ENCODE measurements around the gene TMEM79. TPM values are rescaled to one million over a fixed set of nuclear protein-coding genes. Genes with fewer than 3 reads are reported as not detected.
A peak's percentile ranks its signal among the peaks of the same experiment; 100 is the strongest.

TMEM79 gene
- total and polyA plus RNA-seq, 5 donors from 2014 or later: 1.7 to 6.2 (median 5.1) TPM

DNA sequence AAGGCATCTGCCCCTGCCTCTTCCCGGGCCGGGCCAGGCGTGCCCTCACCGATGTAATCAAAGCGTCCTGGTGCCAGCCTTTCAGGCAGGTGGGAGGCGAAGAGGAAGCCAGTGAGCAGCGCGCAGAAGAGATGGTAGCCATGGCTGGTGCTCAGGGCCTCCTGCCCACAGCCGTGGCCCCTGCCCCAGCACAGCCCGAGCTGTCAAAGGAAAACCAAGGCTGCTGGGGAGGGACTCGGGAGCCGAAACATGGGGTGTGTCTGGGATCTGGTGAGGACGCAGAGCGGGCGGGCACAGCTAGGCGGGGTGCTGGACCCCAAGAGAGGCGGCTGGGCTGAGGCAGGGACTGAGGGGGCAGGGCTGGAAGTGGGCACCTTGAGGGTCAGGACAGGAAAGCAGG, 39.4 kb upstream of the TMEM79 start:
- Mint-ChIP-seq H3K27ac (peak overlapping the region; percentile 62 to 79 (median 72)), H3K4me3 (peak overlapping the region in 3 of 4 donors; percentile 32 to 74 (median 53)), H3K27me3 (no peaks in the 10 kb centered on the region), H3K4me1 (peaks cover 0 to 14% (median 11%) of the 10 kb centered on the region in 4 donors), H3K36me3 (peaks cover 3% of the 10 kb centered on the region), H3K9me3 (no peaks in the 10 kb centered on the region)
- no peaks in the 10 kb centered on the region for H3K9me3 ChIP-seq (ENCODE audit: control insufficient read depth in 2 of 2, low read length in 2 of 2)
- ATAC-seq (ENCODE audit: low read depth in 2 of 2) (no peak), DNase-seq (no peak)
- peaks cover 3% of the 10 kb centered on the region for H3K36me3 ChIP-seq (ENCODE audit: control insufficient read depth, insufficient read depth, low read length)
- no peaks in the 10 kb centered on the region for H3K27me3 ChIP-seq (ENCODE audit: control insufficient read depth, insufficient read depth, low read length)
- H3K4me1 ChIP-seq (ENCODE audit: control insufficient read depth, insufficient read depth, low read length, poor library complexity, severe bottlenecking): peaks cover 21% of the 10 kb centered on the region
- no peak overlapping the region for H3K27ac ChIP-seq (ENCODE audit: insufficient read depth, low read length, poor library complexity, severe bottlenecking)
- H3K4me3 ChIP-seq (ENCODE audit: low read depth, low read length): no peak overlapping the region

DNA sequence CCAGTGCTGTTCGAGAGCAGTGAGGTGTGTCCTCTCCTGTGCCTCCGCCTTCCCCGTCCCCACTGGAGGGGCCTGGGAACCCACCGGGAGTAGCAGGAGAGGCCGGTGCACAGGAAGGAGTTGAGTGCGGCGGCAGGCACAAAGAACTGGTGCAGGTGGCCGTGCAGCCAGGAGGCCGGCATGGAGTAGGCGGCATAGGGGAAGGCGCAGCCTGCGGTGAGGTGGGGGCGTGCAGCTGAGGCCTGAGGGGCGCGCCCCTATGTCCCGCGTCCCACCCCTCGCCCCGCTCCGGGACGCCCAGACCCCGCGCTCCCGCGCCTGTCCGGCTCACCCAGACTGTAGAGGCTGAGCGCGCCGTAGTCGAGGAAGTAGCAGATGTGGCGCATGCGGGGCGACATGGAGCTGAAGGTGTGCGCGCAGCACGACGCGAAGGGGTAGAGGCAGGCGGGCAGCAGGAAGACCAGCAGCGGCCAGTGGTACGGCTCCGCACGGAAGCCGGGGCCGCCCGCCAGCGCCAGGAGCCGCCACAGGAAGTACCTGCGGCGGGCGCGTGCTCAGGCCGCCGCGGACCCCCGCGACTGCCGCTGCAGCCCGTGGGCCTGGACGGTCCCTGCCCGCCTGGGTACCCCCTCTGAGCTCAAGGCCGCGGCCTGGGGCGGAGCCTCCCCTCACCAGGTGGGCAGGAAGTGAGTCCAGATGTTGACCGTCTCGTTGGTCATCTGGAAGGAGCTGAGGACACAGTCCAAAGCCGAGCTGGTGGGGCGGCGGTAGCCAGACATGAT, 38.5 kb upstream of the TMEM79 start:
- H3K4me3 Mint-ChIP-seq: peak overlapping the region; percentile 37 to 89 (median 83)
- peak in 2 of 3 donors; percentile 26 to 67 for DNase-seq
- peaks cover 21% of the 10 kb centered on the region for H3K4me1 ChIP-seq (ENCODE audit: control insufficient read depth, insufficient read depth, low read length, poor library complexity, severe bottlenecking)
- no peaks in the 10 kb centered on the region for H3K9me3 Mint-ChIP-seq
- H3K27ac ChIP-seq (ENCODE audit: insufficient read depth, low read length, poor library complexity, severe bottlenecking): no peak overlapping the region
- ATAC-seq (ENCODE audit: low read depth in 2 of 2): peak; percentile 43 to 61
- peaks cover 5% of the 10 kb centered on the region for H3K36me3 ChIP-seq (ENCODE audit: control insufficient read depth, insufficient read depth, low read length)
- H3K9me3 ChIP-seq (ENCODE audit: control insufficient read depth in 2 of 2, low read length in 2 of 2): no peaks in the 10 kb centered on the region
- H3K27me3 ChIP-seq (ENCODE audit: control insufficient read depth, insufficient read depth, low read length): no peaks in the 10 kb centered on the region
- H3K27ac Mint-ChIP-seq: peak overlapping the region; percentile 62 to 95 (median 79)
- peaks cover 0 to 14% (median 11%) of the 10 kb centered on the region in 4 donors for H3K4me1 Mint-ChIP-seq
- no peaks in the 10 kb centered on the region for H3K27me3 Mint-ChIP-seq
- no peaks in the 10 kb centered on the region for H3K36me3 Mint-ChIP-seq
- H3K4me3 ChIP-seq (ENCODE audit: low read depth, low read length): peak overlapping the region; percentile 9

DNA sequence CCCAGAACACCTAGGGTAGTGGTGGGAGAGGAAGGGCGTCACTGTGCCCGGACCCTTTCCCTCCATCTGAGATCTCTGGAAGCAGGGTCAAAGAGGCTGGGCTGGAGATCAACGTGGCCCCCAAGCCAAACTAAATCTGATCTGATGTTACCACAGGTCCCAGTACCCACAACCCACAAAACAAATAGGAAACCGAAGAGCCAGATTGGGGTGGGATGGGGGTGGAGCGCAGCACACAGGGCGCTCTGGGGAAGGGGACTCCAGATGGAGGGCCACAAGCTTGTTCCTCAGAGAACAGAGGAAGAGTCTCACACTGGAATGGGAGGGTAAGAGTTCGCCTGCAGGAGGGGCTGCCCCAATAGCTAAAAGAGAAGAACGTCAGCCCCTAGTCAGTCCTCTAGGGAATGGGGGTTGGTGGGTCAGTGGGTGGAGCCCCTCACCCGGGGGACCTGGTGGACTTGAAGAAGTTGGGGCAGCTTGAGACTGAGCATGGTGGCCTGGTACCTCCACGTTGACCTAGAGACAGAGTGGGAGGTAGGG, 37.8 kb upstream of the TMEM79 start:
- no peaks in the 10 kb centered on the region for H3K27me3 ChIP-seq (ENCODE audit: control insufficient read depth, insufficient read depth, low read length)
- Mint-ChIP-seq H3K4me1 (peaks cover 0 to 14% (median 11%) of the 10 kb centered on the region in 4 donors), H3K27ac (peak overlapping the region in 2 of 3 donors; percentile 25 to 79), H3K9me3 (no peaks in the 10 kb centered on the region), H3K27me3 (no peaks in the 10 kb centered on the region), H3K4me3 (peak overlapping the region; percentile 49 to 78 (median 60)), H3K36me3 (no peaks in the 10 kb centered on the region)
- H3K4me1 ChIP-seq (ENCODE audit: control insufficient read depth, insufficient read depth, low read length, poor library complexity, severe bottlenecking): peaks cover 21% of the 10 kb centered on the region
- no peaks in the 10 kb centered on the region for H3K9me3 ChIP-seq (ENCODE audit: control insufficient read depth in 2 of 2, low read length in 2 of 2)
- ATAC-seq (ENCODE audit: low read depth in 2 of 2): no peak
- H3K4me3 ChIP-seq (ENCODE audit: low read depth, low read length): no peak overlapping the region
- no peak for DNase-seq
- H3K36me3 ChIP-seq (ENCODE audit: control insufficient read depth, insufficient read depth, low read length): peaks cover 11% of the 10 kb centered on the region
- no peak overlapping the region for H3K27ac ChIP-seq (ENCODE audit: insufficient read depth, low read length, poor library complexity, severe bottlenecking)

DNA sequence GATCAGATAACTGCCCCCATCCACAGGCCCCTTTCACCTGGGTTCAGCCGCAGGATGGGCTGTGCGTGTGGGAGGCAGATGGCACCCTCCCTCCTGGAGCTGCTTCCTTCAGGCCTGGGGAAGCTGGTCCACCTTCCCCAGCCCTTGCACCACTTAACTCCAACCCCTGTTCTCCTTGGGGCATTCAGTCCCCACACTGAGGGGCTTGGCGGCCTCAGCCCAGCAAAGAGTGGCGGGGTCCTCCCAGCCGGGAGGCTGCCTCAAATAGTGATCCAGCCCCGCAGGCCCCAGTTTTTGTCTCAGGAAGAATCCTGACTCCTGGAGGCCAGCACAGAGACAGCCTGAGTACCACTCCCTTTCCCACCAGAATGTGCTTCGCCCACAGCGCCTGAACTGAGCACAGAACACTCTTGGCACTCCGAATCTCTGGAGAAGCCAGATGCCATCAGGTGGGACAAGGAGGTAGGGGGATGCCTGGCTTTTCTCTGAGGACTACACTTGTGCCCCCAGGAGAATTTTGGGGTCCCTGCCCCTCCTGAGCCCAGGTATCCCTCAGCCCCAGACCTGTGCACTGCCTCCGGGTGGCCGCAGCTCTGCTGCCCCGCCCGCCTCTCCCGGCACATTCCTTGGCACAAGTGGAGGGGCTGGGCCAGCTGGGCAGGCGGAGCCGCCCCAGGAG, 37.2 kb upstream of the TMEM79 start:
- Mint-ChIP-seq H3K4me3 (peak overlapping the region in 1 of 4 donors; percentile 38), H3K27ac (peak overlapping the region in 1 of 3 donors; percentile 79), H3K36me3 (no peaks in the 10 kb centered on the region), H3K9me3 (no peaks in the 10 kb centered on the region), H3K4me1 (peaks cover 0 to 14% (median 11%) of the 10 kb centered on the region in 4 donors), H3K27me3 (no peaks in the 10 kb centered on the region)
- H3K27ac ChIP-seq (ENCODE audit: insufficient read depth, low read length, poor library complexity, severe bottlenecking): no peak overlapping the region
- ATAC-seq (ENCODE audit: low read depth in 2 of 2) (no peak), DNase-seq (no peak)
- H3K4me1 ChIP-seq (ENCODE audit: control insufficient read depth, insufficient read depth, low read length, poor library complexity, severe bottlenecking): peaks cover 21% of the 10 kb centered on the region
- no peaks in the 10 kb centered on the region for H3K9me3 ChIP-seq (ENCODE audit: control insufficient read depth in 2 of 2, low read length in 2 of 2)
- peaks cover 17% of the 10 kb centered on the region for H3K36me3 ChIP-seq (ENCODE audit: control insufficient read depth, insufficient read depth, low read length)
- H3K4me3 ChIP-seq (ENCODE audit: low read depth, low read length): no peak overlapping the region
- H3K27me3 ChIP-seq (ENCODE audit: control insufficient read depth, insufficient read depth, low read length): no peaks in the 10 kb centered on the region

DNA sequence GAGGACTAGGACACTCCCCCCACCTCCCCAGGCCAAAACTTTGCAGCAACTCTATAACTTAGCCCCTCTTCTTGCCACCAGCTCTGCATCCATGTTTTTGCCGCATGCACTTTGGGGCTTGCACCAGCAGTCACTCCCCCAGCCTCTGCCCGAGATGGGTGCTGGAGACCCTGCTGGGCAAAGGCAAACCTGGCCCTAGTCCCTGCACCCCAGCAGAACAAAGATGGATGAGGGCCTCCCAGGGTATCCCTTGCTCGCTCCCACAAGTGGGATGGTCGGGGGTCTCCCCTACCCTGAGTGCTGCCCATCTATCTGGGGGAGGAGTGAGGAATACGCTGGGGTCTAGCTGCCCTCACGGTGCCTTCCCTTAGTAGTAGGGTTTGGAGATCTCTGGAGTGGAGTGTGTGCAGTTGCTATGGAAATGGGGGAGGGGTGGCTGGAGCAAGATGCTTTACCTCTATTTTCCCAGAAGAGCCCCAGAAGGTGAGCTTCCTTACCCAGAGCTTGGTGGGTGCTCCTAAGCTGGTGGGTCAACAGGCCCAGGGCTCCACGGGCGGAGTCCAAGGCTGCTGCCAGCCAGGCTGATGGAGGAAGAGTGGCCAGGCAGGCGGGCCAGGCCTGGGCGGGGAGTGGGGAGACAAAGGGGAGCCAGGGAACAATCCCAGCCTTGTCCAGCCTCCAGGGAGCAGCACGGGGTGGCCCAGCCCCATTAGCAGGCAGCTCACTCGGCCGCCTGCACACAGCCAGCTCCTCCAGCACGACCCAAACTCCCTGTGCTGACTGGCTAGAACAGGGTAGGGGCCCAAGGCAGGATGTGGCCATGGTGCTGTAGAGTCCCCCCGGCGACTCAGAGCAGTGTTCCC, 36.4 kb upstream of the TMEM79 start, which contains the start of gene PAQR6:
TSS of gene PAQR6 (minus strand) at position 597 of the 863 bp plus-strand sequence. CDS start 1,325 bp downstream, outside the sequence.
- H3K27me3 ChIP-seq (ENCODE audit: control insufficient read depth, insufficient read depth, low read length): no peaks in the 10 kb centered on the region
- no peaks in the 10 kb centered on the region for H3K9me3 ChIP-seq (ENCODE audit: control insufficient read depth in 2 of 2, low read length in 2 of 2)
- H3K4me3 Mint-ChIP-seq: peak within 1 kb of the TSS in 2 of 4 donors; percentile 54 to 85
- H3K9me3 Mint-ChIP-seq: no peaks in the 10 kb centered on the region
- H3K4me1 Mint-ChIP-seq: peaks cover 0 to 16% (median 11%) of the 10 kb centered on the region in 4 donors
- peaks cover 25% of the 10 kb centered on the region for H3K36me3 ChIP-seq (ENCODE audit: control insufficient read depth, insufficient read depth, low read length)
- H3K4me1 ChIP-seq (ENCODE audit: control insufficient read depth, insufficient read depth, low read length, poor library complexity, severe bottlenecking): peaks cover 21% of the 10 kb centered on the region
- no peaks in the 10 kb centered on the region for H3K27me3 Mint-ChIP-seq
- H3K27ac Mint-ChIP-seq: peak within 1 kb of the TSS in 2 of 3 donors; percentile 43 to 76
- no peak for DNase-seq
- no peak within 1 kb of the TSS for H3K27ac ChIP-seq (ENCODE audit: insufficient read depth, low read length, poor library complexity, severe bottlenecking)
- no peak for ATAC-seq (ENCODE audit: low read depth in 2 of 2)
- H3K4me3 ChIP-seq (ENCODE audit: low read depth, low read length): no peak within 1 kb of the TSS
- peaks cover 2% of the 10 kb centered on the region for H3K36me3 Mint-ChIP-seq

DNA sequence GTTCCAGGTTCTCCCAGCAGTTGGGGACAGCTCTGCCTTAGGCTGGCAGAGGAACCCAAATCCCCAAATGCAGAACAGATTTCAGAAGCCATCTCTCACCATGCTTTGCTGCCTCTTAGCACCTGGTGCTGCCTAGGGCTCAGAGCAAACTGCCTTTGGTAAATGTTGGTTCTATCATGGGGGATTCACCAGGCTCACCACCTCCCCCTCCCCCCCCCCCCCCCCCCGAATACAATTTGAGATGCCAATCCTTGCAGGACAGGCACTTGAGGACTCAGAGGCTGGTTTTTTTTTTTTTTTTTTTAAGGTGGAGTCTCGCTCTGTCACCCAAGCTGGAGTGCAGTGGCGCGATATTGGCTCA, 35.8 kb upstream of the TMEM79 start:
- Mint-ChIP-seq H3K4me3 (no peak overlapping the region), H3K4me1 (peaks cover 0 to 18% (median 11%) of the 10 kb centered on the region in 4 donors), H3K9me3 (no peaks in the 10 kb centered on the region), H3K36me3 (peaks cover 9% of the 10 kb centered on the region), H3K27ac (no peak overlapping the region), H3K27me3 (no peaks in the 10 kb centered on the region)
- Histone ChIP-seq H3K9me3 (ENCODE audit: control insufficient read depth in 2 of 2, low read length in 2 of 2) (no peaks in the 10 kb centered on the region), H3K4me1 (ENCODE audit: control insufficient read depth, insufficient read depth, low read length, poor library complexity, severe bottlenecking) (peaks cover 21% of the 10 kb centered on the region), H3K27ac (ENCODE audit: insufficient read depth, low read length, poor library complexity, severe bottlenecking) (no peak overlapping the region), H3K27me3 (ENCODE audit: control insufficient read depth, insufficient read depth, low read length) (no peaks in the 10 kb centered on the region), H3K36me3 (ENCODE audit: control insufficient read depth, insufficient read depth, low read length) (peaks cover 31% of the 10 kb centered on the region), H3K4me3 (ENCODE audit: low read depth, low read length) (no peak overlapping the region)
- DNase-seq: no peak
- ATAC-seq (ENCODE audit: low read depth in 2 of 2): no peak

DNA sequence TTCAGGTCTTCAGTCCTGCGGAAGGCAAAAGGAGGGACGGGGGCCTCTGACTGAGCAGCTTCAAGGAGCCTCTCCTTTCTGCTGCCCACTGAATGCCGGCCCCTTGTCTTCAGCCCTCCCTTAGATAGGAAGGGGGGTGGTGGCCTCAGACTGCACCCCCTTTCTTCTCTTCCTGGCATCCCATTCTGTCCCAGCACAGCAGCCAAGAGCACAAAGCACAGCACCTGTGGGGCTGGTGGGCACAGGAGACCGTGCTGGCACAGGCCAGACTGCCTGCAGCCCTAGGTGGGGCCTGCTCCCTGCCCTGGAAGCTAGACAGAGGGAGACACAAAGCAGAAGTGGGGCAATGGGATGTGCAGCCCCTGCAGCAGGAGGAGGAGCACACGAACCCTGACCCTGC, 34.5 kb upstream of the TMEM79 start:
- Mint-ChIP-seq H3K27me3 (no peaks in the 10 kb centered on the region), H3K27ac (no peak overlapping the region)
- peaks cover 44% of the 10 kb centered on the region for H3K36me3 ChIP-seq (ENCODE audit: control insufficient read depth, insufficient read depth, low read length)

More for the DNA sequence above, 34.5 kb upstream of the TMEM79 start:
- Histone ChIP-seq H3K27me3 (ENCODE audit: control insufficient read depth, insufficient read depth, low read length) (no peaks in the 10 kb centered on the region), H3K4me3 (ENCODE audit: low read depth, low read length) (no peak overlapping the region), H3K4me1 (ENCODE audit: control insufficient read depth, insufficient read depth, low read length, poor library complexity, severe bottlenecking) (peaks cover 21% of the 10 kb centered on the region), H3K27ac (ENCODE audit: insufficient read depth, low read length, poor library complexity, severe bottlenecking) (no peak overlapping the region), H3K9me3 (ENCODE audit: control insufficient read depth in 2 of 2, low read length in 2 of 2) (no peaks in the 10 kb centered on the region)
- Mint-ChIP-seq H3K36me3 (peaks cover 18% of the 10 kb centered on the region), H3K4me3 (peak overlapping the region in 1 of 4 donors; percentile 85), H3K4me1 (peaks cover 0 to 15% (median 11%) of the 10 kb centered on the region in 4 donors), H3K9me3 (no peaks in the 10 kb centered on the region)
- DNase-seq (no peak), ATAC-seq (ENCODE audit: low read depth in 2 of 2) (no peak)

Measured in CD4-positive, CD25-positive, alpha-beta regulatory T cell (primary cell).